Mucosa of rectum (tissue), 2 donors: ENCODE measurements around the gene RGS21.
"Not testable (repeated sequence)": the region's sequence is repeated elsewhere in the genome, so short reads cannot be mapped to it uniquely, and the experiment has no call there.

ENCODE experiments used
- H3K27ac ChIP-seq, 2 donors: one replicate each; pipeline ENCODE4 v1.7.0; 2013; ENCODE audit warnings: inconsistent platforms in 2 of 2, low read depth in 2 of 2, low read length in 2 of 2
- H3K27me3 ChIP-seq, 2 donors: one replicate each; pipeline ENCODE4 v1.7.0; 2013; ENCODE audit warnings: low read length in 2 of 2; ENCODE audit not compliant: control insufficient read depth in 2 of 2, insufficient read depth in 2 of 2
- H3K36me3 ChIP-seq, 2 donors: one replicate each; pipeline ENCODE4 v1.7.0; 2013; ENCODE audit warnings: low read length in 2 of 2; ENCODE audit not compliant: control insufficient read depth in 2 of 2, insufficient read depth in 2 of 2
- H3K4me1 ChIP-seq, 2 donors: one replicate each; pipeline ENCODE4 v1.7.0; 2013; ENCODE audit warnings: low read length in 2 of 2, mild to moderate bottlenecking in 1 of 2; ENCODE audit not compliant: control insufficient read depth in 2 of 2, insufficient read depth in 2 of 2
- H3K4me3 ChIP-seq, 2 donors: one replicate each; pipeline ENCODE4 v1.7.0; 2013; ENCODE audit warnings: low read length in 2 of 2
- H3K9ac ChIP-seq, 2 donors: one replicate each; pipeline ENCODE4 v1.7.0; 2013; ENCODE audit warnings: low read length in 2 of 2, low read depth in 1 of 2, mild to moderate bottlenecking in 1 of 2
- H3K9me3 ChIP-seq, 2 donors: one replicate each; pipeline ENCODE4 v1.7.0; 2013; ENCODE audit warnings: low read length in 2 of 2; ENCODE audit not compliant: control insufficient read depth in 2 of 2
- donor health status: healthy.
- donor health status: Normal muscosa, but diverticular disease.

The RGS21 gene, protein sequence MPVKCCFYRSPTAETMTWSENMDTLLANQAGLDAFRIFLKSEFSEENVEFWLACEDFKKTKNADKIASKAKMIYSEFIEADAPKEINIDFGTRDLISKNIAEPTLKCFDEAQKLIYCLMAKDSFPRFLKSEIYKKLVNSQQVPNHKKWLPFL

DNA sequence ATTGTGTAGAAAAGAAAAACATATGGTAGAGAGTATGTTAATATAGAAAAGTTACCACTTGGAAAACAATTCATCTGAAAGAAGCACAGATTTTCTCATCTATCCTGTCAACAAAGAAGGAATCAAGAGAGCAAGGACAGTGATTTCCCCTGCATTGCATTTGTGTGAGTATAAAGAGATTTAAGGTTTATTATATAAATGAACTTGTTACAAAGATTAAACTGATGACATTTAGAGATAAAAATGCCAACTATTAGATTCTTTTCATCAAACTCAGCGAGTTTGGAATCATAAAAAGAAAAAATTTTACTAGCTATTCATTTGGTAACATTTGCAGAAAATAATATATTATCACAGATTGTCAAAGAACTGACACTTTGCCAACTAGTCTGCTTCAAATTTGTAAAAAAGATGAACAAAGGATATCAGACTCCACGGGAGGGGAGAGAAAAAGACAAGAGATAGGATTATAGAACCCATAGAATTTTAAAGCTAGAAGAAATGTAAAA is at the start of gene RGS21:
RGS21 (plus strand) TSS at position 51 of the 509 bp plus-strand sequence. CDS start 26,045 bp downstream, outside the sequence.
- Histone ChIP-seq H3K27me3 (no peaks in the 10 kb centered on the region), H3K9me3 (no peaks in the 10 kb centered on the region), H3K4me3 (no peak within 1 kb of the TSS), H3K36me3 (no peaks in the 10 kb centered on the region), H3K9ac (no peak within 1 kb of the TSS), H3K27ac (no peak within 1 kb of the TSS), H3K4me1 (no peaks in the 10 kb centered on the region)

DNA sequence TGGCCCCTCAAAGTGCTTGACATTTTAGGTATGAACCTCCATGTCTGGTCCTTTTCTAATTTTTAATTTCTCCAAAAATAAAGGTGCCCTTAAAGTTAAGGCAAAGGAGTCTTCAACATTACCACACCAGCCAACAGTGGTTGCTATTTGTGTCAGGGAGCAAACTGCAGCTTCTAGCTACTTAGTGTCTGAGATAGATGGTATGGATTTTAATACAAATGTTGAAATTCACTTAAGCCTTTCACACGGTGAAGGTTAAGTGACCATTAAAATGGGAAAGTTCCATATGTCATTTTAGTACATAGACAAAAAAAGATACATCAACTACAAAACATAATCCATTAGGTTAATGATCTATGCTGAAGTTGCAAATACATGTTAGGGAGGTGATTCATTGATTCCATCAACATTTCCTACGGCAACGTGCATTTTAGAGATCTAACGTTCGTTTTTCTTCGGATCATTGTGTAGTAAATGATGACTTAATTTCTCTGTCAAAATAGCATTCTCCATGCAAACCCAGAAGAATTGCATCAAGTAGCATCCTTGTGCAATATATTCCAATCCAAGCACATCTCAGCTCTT is 48.2 kb upstream of the RGS21 start:
- no peaks in the 10 kb centered on the region for H3K36me3 ChIP-seq
- no peak overlapping the region for H3K4me3 ChIP-seq
- no peak overlapping the region for H3K9ac ChIP-seq
- no peaks in the 10 kb centered on the region for H3K9me3 ChIP-seq
- H3K27me3 ChIP-seq: no peaks in the 10 kb centered on the region
- no peaks in the 10 kb centered on the region for H3K4me1 ChIP-seq
- H3K27ac ChIP-seq: no peak overlapping the region

DNA sequence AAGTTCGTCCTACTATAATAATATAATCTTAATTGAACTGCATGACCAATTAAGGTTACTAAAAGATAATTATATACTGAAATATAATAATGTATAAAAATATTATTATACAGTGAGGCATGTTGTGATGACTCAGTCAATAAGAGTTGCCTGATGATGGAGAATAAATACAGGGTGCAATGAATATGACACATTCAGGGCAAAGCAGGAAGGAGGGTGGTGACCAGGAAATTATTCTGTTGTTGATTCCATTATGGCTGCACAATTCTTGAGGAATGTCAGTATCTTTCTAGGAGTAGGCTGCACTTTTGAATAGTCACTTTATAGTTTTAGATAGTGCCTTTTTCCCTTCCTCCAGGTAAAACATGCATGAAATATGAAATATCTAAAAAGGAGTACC is 46.4 kb upstream of the RGS21 start:
- Histone ChIP-seq H3K4me1 (no peaks in the 10 kb centered on the region), H3K27ac (no peak overlapping the region), H3K9me3 (no peaks in the 10 kb centered on the region), H3K9ac (no peak overlapping the region), H3K36me3 (no peaks in the 10 kb centered on the region), H3K4me3 (no peak overlapping the region), H3K27me3 (no peaks in the 10 kb centered on the region)

DNA sequence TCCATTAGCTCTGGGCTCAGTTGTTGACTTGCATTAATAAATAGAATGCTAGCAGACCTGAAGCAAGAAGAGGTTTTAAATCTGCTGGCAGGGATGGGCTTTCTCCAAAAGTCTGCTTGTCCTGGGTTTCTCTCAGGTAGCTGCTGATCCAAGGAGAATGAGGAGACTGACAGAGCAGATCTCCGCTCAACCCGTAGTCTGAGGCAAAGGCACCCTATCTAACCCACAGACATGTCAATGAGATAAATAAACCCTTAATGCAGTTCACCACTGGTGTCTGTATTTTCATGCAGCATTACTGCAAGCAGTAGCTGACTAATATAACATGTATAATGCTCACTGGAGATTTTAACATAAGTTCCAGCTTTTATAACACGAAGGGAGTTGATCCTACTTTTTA is 44.1 kb upstream of the RGS21 start:
- Histone ChIP-seq H3K9me3 (no peaks in the 10 kb centered on the region), H3K9ac (no peak overlapping the region), H3K27me3 (no peaks in the 10 kb centered on the region), H3K27ac (no peak overlapping the region), H3K36me3 (no peaks in the 10 kb centered on the region), H3K4me1 (no peaks in the 10 kb centered on the region), H3K4me3 (no peak overlapping the region)

DNA sequence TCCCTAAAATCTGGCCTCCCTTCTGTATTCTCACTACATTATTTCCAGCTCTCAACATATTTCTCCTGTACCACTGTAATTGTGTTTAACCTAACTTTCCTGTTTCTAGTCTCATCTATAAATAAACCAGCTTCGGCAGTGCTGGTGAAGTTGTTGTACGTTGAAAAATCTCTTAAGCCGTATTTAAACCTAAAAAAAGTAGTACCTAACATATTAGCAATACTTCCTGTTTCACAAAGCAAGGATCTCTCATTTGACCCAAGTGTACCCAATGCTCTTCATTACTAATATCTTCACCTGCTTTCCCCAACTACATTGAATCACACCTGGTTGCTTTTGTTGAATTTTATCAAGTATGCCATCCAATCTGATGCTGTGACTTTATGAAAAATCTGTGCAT is 42.2 kb upstream of the RGS21 start:
- no peak overlapping the region for H3K9ac ChIP-seq
- no peaks in the 10 kb centered on the region for H3K9me3 ChIP-seq
- H3K4me3 ChIP-seq: no peak overlapping the region
- no peaks in the 10 kb centered on the region for H3K27me3 ChIP-seq
- no peak overlapping the region for H3K27ac ChIP-seq
- H3K36me3 ChIP-seq: no peaks in the 10 kb centered on the region
- no peaks in the 10 kb centered on the region for H3K4me1 ChIP-seq

DNA sequence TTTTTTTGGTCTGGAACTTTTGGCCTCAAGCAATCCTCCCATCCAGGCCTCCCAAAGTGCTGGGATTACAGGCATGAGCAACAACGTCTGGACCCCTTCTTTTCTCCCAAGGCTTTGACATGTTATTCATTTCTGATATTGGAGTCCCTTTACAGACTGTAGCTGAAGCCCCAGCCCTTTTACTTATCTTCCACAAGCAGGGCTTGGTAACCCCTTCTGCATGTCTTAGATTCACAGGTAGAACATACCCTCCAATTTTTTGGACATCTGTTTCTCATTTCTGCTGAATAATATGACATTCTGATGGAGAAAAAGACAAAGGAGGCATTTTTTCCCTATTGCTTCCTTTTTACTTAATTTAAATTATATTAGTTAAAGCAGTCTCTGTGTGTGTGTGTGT is 39.2 kb upstream of the RGS21 start:
- no peaks in the 10 kb centered on the region for H3K9me3 ChIP-seq
- H3K9ac ChIP-seq: no peak overlapping the region
- H3K27me3 ChIP-seq: no peaks in the 10 kb centered on the region
- no peaks in the 10 kb centered on the region for H3K36me3 ChIP-seq
- H3K27ac ChIP-seq: no peak overlapping the region
- no peak overlapping the region for H3K4me3 ChIP-seq
- H3K4me1 ChIP-seq: no peaks in the 10 kb centered on the region

DNA sequence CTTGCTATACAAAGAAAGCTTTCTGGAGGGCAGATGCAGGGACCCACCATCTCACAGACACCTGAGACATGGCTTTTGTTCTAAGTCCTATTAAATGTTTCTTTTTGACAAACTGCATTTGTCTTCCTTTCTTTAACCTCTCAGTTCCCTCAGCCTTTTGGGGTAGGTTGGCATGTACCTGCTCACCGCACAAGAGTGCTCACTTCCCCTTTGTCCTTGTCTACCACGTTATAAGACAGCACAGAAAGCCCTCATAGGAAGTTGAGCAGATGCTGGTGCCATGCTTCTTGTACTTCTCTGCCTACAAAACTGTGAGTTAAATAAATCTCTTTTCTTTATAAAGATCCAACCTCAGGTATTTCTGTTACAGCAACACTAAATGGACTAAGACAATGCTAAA is 31.9 kb upstream of the RGS21 start:
- Histone ChIP-seq H3K9ac (no peak overlapping the region), H3K27me3 (no peaks in the 10 kb centered on the region), H3K9me3 (no peaks in the 10 kb centered on the region)

DNA sequence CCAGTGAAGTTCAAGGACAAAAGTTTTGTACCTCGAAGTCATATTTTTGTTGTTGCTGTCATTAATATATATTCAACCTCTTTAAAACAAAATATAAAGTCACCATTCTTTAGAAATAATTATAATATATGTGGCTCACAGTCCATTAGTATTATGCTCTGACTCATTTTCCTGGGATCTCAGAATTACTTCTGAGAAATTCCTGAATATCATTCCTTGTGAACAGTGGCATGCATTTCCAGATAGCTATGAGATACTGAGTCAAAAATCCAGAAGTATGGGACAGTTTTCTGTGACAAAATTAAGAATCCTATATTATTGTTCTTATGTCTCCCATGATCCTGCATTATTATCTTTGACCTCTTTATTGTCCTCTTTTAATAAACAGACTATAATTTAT is 13.8 kb upstream of the RGS21 start:
- Histone ChIP-seq H3K9ac (no peak overlapping the region), H3K36me3 (no peaks in the 10 kb centered on the region), H3K4me1 (no peaks in the 10 kb centered on the region), H3K27me3 (no peaks in the 10 kb centered on the region), H3K27ac (no peak overlapping the region), H3K9me3 (no peaks in the 10 kb centered on the region), H3K4me3 (no peak overlapping the region)

More for the DNA sequence above, 31.9 kb upstream of the RGS21 start:
- Histone ChIP-seq H3K36me3 (no peaks in the 10 kb centered on the region), H3K4me3 (no peak overlapping the region), H3K4me1 (no peaks in the 10 kb centered on the region), H3K27ac (no peak overlapping the region)

DNA sequence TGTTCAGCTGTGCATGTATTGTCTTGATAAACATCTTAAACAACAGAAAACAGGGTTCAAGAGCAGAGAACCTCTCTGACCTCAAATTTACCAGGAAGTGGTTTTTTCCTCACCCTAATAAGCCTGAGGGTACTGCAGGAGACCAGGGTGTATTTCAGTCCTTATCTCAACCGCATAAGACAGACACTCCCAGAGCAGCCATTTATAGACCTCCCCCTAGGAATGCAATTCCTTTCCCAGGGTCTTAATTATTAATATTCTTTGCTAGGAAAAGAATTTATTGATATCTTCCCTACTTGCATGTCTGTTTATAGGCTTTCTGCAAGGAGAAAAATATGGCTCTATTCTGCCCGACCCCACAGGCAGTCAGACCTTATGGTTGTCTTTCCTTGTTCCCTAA is 8.5 kb upstream of the RGS21 start:
- H3K4me3 ChIP-seq, H3K4me1 ChIP-seq, H3K27ac ChIP-seq, H3K9me3 ChIP-seq, H3K27me3 ChIP-seq, H3K9ac ChIP-seq, H3K36me3 ChIP-seq: not testable (repeated sequence)

DNA sequence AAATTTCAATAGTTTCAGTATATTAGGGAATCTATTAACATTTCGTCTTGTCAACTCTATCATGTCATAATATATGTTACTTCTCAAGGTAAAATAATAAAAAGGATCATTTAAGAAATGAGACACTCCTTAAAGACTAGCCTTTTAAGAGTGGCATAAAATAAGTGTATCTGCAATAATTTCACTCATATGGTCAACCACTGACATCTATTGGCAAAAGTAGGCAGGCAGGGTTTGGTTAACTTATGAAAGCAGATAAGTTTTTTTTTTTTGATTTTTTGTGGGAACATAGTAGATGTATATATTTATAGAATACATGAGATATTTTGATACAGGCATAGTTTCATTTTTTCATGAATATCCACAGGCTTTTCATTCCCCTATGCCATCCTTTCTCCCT is 5.5 kb upstream of the RGS21 start:
- H3K4me3 ChIP-seq: no peak overlapping the region
- no peaks in the 10 kb centered on the region for H3K9me3 ChIP-seq
- no peak overlapping the region for H3K9ac ChIP-seq
- no peaks in the 10 kb centered on the region for H3K4me1 ChIP-seq
- no peak overlapping the region for H3K27ac ChIP-seq
- no peaks in the 10 kb centered on the region for H3K36me3 ChIP-seq
- H3K27me3 ChIP-seq: no peaks in the 10 kb centered on the region
